A549 treated with GW870086 at 1 μM for 4 hours (cell line): ENCODE measurements around the gene CDKN3. TPM values are rescaled to one million over a fixed set of nuclear protein-coding genes. Genes with fewer than 3 reads are reported as not detected.

Source experiments
- total RNA-seq: library from RNA; stranded (reverse); fragments of 200-300 nt; extraction: Qiagen RNA extraction; gene quantifications from 5 replicates; pipeline ENCODE4 v1.2.3, GENCODE V29; 2022; ENCODE audit warnings: low read depth

The CDKN3 gene, protein sequence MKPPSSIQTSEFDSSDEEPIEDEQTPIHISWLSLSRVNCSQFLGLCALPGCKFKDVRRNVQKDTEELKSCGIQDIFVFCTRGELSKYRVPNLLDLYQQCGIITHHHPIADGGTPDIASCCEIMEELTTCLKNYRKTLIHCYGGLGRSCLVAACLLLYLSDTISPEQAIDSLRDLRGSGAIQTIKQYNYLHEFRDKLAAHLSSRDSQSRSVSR
- total RNA-seq, result 76.4 to 82.2 TPM (median 79.0 TPM) in 5 replicates

DNA sequence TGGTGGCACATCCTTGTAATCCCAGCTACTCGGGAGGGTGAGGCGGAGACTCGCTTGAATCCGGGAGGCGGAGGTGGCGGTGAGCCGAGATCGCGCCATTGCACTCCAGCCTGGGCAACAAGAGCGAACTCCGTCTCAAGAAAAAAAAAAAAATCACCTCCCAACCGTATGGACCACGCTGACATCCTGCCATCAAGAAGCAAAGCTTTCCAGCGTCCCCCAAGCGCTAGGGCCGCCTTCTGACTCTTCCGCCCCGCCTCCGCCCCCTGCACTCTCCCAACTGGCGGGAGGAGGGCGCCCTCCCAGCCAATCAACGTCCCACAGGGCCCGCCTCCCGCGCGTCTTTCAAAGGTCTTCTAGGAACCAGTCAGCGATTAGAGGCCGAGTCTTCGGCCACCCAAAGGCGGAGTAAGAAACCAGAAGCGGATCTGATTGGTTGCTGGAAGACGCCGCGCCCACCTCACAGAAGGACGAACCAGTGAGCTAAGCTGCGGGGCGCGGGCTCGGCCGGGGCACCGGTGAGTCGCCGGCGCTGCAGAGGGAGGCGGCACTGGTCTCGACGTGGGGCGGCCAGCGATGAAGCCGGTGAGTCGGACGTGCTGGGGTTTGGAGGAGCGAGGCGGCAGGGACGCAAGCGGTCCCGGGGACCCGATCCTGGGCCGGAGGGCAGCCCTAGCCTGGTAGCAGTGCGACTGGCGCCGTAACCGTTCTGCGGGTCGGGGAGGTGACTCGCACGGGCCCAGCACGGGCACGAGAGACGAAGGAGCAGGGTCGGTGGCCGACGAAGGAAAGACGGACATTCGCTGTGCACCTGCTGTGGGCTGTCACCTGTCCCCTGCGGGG is at the start of gene CDKN3:
Gene CDKN3 (plus strand): TSS at position 515 of the 843 bp plus-strand sequence. CDS start 62 bp downstream, at position 577.

DNA sequence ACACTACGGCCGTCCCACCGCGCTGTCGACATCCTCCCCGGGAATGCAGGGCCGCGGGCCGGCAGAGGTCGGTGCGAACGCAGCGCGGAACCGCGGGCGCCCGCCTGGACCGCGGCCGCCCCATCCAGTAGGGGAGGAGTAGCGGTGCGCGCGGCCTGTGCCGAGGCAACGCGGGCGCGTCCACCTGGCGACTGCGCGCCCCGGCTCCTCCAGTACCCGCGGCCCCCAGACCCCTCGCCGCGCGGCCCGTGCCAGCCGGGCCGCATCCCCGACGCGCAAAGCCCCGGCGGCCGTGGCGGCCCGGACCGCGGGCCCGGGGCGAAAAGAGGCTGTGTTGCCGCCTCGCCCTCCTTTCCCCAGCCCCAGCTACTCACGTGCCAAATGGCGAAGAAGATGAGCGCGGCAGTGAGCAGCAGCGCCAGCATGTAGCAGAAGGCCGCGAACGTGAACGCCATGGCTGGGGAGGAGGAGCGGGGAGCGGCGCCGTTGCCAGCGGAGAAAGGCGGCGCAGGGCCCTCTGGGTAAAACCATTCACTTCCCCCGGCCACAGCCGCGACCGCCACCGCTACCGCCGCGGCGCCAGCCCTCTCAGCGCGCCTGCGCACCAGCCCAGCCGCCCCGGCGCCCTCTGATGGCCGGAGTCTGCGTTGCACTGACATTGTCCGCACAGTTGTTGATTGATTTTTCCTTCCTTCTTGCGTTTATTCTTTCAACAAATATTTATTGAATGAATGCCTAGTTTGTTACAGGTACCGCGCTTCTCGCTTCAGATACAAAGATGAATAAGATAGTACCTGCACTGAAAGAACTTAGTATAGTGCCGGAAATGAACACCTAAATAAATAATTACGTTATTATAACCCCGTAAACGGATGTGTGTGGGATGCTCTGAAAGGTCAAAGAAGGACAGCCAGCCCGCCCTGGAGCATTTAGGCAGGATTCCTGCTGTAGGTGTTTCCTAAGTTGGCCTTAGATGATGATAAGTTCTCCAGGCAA is 44.4 kb downstream of the CDKN3 start, which contains the start of gene CNIH1:
Gene CNIH1 (minus strand): TSS at position 502 of the 996 bp plus-strand sequence. CDS start 47 bp downstream, at position 455.

Other genes starting within 250 kb of the CDKN3 start
- 239 to 340 TPM (median 257 TPM) in 5 replicates for gene CNIH1, start 44.4 kb downstream of the CDKN3 start, total RNA-seq
- 32.4 to 71.7 TPM (median 43.2 TPM) in 5 replicates for gene GMFB, start 92.0 kb downstream of the CDKN3 start, total RNA-seq
- gene CGRRF1, start 112.9 kb downstream of the CDKN3 start, total RNA-seq, result 17.1 to 25.2 TPM (median 22.0 TPM) in 5 replicates
- 7.5 to 10.2 TPM (median 9.1 TPM) in 5 replicates for gene SAMD4A, start 170.1 kb downstream of the CDKN3 start, total RNA-seq